SKM-1 treated with dmso at 0.1 percent for 144 hours (cell line): ENCODE measurements around the gene MBP.

Experiments used
- DNase-seq: peaks from one replicate; lab custom pipeline; 2025; ENCODE audit not compliant: unreplicated experiment; lab: John Stamatoyannopoulos, UW

MBP gene

GRCh38 chr18:77115192-77115953 lies 17.2 kb downstream of the MBP start:
- no peak for DNase-seq

- peak; percentile 96 for DNase-seq
Observed at GRCh38 chr18:77114415-77115191, 18.0 kb downstream of the MBP start.

GRCh38 chr18:77114152-77114414 lies 18.5 kb downstream of the MBP start:
- DNase-seq = no peak

- no peak for DNase-seq
Observed at GRCh38 chr18:77113361-77114151, 19.0 kb downstream of the MBP start.

- no peak for DNase-seq
Observed at GRCh38 chr18:77112747-77113092, 19.9 kb downstream of the MBP start.

- DNase-seq = no peak
Observed at GRCh38 chr18:77111951-77112746, 20.4 kb downstream of the MBP start.

- DNase-seq = no peak
Observed at GRCh38 chr18:77111449-77111848, 21.1 kb downstream of the MBP start.

- DNase-seq = no peak
Observed at GRCh38 chr18:77110936-77111335, 21.6 kb downstream of the MBP start.

- DNase-seq = no peak
Observed at GRCh38 chr18:77110400-77110799, 22.2 kb downstream of the MBP start.

- DNase-seq = no peak
Observed at GRCh38 chr18:77109648-77110019, 22.9 kb downstream of the MBP start.

GRCh38 chr18:77108821-77109647 lies 23.5 kb downstream of the MBP start:
- DNase-seq = no peak

GRCh38 chr18:77108001-77108692 lies 24.4 kb downstream of the MBP start:
- DNase-seq = no peak

GRCh38 chr18:77107292-77107691 lies 25.3 kb downstream of the MBP start:
- DNase-seq = no peak

GRCh38 chr18:77106331-77106730 lies 26.3 kb downstream of the MBP start:
- peak; percentile 50 for DNase-seq

- DNase-seq = no peak
Observed at GRCh38 chr18:77105680-77106079, 26.9 kb downstream of the MBP start.

- no peak for DNase-seq
Observed at GRCh38 chr18:77105028-77105427, 27.6 kb downstream of the MBP start.

GRCh38 chr18:77103991-77104531 lies 28.5 kb downstream of the MBP start:
- no peak for DNase-seq

GRCh38 chr18:77103187-77103850 lies 29.3 kb downstream of the MBP start:
- DNase-seq = no peak
